Muscle layer of duodenum (tissue), 2 donors: ENCODE measurements around the gene MYO5A.
A peak's percentile ranks its signal among the peaks of the same experiment; 100 is the strongest.
"Not testable (repeated sequence)": the region's sequence is repeated elsewhere in the genome, so short reads cannot be mapped to it uniquely, and the experiment has no call there.

Experiments used
- H3K27ac ChIP-seq: one replicate; pipeline ENCODE4 v1.7.0; 2013; ENCODE audit warnings: mild to moderate bottlenecking, low read length
- H3K27me3 ChIP-seq: one replicate; pipeline ENCODE4 v1.7.0; 2013; ENCODE audit warnings: low read depth, mild to moderate bottlenecking, control low read depth, low read length
- H3K36me3 ChIP-seq, 2 donors: one replicate each; pipeline ENCODE4 v1.7.0; 2013; ENCODE audit warnings: low read length in 2 of 2, control low read depth in 1 of 2, mild to moderate bottlenecking in 1 of 2; ENCODE audit not compliant: insufficient read depth in 2 of 2, control insufficient read depth in 1 of 2
- H3K4me1 ChIP-seq, 2 donors: one replicate each; pipeline ENCODE4 v1.7.0; 2013; ENCODE audit warnings: low read length in 2 of 2, mild to moderate bottlenecking in 2 of 2, control low read depth in 1 of 2, moderate library complexity in 1 of 2; ENCODE audit not compliant: insufficient read depth in 2 of 2, control insufficient read depth in 1 of 2
- H3K4me3 ChIP-seq, 2 donors: one replicate each; pipeline ENCODE4 v1.7.0; 2013; ENCODE audit warnings: low read length in 2 of 2, low read depth in 1 of 2, mild to moderate bottlenecking in 1 of 2
- H3K9me3 ChIP-seq, 2 donors: one replicate each; pipeline ENCODE4 v1.7.0; 2013; ENCODE audit warnings: low read length in 2 of 2, control low read depth in 1 of 2, mild to moderate bottlenecking in 1 of 2; ENCODE audit not compliant: control insufficient read depth in 1 of 2
- donor health status: healthy.

MYO5A gene

DNA sequence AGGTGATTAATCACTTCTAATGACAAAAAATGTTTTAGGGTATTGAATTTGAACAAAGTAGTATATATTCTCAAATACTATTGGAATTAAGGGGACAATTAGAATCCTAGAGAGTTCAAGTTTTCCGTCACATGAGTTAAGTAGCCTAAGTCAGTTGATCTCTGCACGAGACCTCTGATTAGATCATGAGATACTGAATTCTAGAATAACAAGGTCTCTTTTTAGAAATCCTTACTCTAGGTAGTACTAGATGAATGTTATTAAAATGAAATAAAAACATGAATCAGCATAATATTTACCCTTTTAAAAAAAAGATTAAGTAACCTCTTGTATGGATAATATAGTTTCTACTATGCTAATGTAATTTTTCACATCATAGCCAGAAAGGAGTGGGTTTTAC, 43.4 kb downstream of the MYO5A start:
- Histone ChIP-seq H3K36me3 (no peaks in the 10 kb centered on the region), H3K9me3 (no peaks in the 10 kb centered on the region), H3K4me1 (peaks cover 0 to 4% of the 10 kb centered on the region in 2 donors), H3K27ac (no peak overlapping the region), H3K27me3 (no peaks in the 10 kb centered on the region), H3K4me3 (no peak overlapping the region)

DNA sequence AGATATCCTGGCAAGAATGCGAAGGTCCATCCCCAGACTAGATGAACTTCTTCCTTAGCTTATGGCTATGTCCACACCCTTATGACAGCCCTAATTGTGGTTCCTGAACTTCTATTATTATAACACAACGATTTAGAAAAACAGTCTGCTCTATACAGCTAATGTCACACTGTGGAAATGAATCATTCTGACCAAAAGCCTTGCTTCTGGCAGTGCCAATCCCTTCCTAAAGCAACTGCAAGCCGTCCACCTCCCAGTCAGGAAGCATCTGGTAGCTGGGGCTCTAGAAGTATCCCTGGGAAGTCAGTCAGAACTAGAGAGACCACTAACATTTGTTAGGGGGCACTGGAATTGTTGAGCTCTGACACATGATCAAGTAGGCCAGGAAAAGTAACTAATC, 45.0 kb downstream of the MYO5A start:
- Histone ChIP-seq H3K36me3 (no peaks in the 10 kb centered on the region), H3K27me3 (no peaks in the 10 kb centered on the region), H3K4me3 (no peak overlapping the region), H3K27ac (no peak overlapping the region), H3K4me1 (peaks cover 0 to 4% of the 10 kb centered on the region in 2 donors), H3K9me3 (no peaks in the 10 kb centered on the region)

DNA sequence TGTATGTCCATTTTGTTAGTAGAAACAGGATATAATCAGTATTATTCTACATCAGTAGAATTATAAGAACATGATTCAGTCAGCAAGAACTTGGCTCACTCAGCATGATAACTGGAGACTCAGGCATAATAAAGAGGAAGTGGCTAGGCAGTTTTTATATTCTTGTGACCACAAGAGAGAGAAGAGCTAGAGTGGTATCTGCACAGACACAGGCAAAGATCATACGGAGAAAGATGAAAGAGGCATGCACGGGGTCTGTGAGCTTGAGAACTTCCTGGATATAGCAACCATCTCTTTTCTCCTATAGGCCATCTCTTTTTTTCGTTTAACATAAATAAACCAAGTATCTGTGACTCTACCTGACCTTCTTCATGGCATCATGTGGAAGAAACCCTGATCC, 46.8 kb downstream of the MYO5A start:
- peak overlapping the region; percentile 58 for H3K27ac ChIP-seq

DNA sequence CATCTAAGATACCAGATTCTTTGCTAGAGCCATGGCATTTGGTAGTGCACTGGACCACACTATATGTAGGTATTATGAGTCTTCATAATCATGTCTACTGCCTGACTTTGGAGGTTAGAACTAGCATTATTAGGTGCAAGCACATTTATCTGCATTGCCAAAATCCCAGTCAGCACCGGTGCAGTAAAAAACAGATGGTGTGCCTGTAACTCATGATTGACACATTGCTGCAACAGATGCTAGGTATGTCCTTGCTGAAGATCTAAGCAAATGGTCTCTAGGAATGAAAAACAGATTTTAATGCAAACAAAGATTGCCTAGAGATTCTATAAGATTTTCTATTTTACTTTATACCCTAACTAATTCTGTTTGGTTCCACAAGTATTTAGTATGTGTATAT, 47.7 kb downstream of the MYO5A start:
- no peak overlapping the region for H3K27ac ChIP-seq
- no peak overlapping the region for H3K4me3 ChIP-seq
- no peaks in the 10 kb centered on the region for H3K27me3 ChIP-seq
- H3K36me3 ChIP-seq: no peaks in the 10 kb centered on the region
- no peaks in the 10 kb centered on the region for H3K9me3 ChIP-seq
- H3K4me1 ChIP-seq: peaks cover 0 to 4% of the 10 kb centered on the region in 2 donors

More for the DNA sequence above, 46.8 kb downstream of the MYO5A start:
- no peak overlapping the region for H3K4me3 ChIP-seq
- peaks cover 0 to 4% of the 10 kb centered on the region in 2 donors for H3K4me1 ChIP-seq
- no peaks in the 10 kb centered on the region for H3K9me3 ChIP-seq
- H3K27me3 ChIP-seq: no peaks in the 10 kb centered on the region
- no peaks in the 10 kb centered on the region for H3K36me3 ChIP-seq

DNA sequence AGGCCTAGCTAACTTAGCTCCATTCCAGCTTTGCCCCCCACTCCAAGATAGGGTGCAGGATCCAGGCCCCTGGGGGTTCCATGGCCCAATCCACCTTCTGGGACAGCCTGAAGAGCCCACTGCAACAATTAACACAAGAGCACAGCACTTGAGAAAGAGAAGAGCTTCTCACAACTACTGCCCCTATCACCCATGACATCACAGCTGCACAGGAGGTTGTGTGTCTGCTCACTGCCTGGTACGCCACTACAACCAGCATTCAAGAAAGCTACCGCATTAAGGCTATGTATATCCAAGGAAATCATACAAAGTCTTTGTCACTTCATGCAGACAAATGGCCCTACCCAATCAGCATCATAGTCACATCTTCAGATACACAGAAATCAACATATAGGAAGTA, 62.0 kb downstream of the MYO5A start:
- Histone ChIP-seq H3K4me3 (no peak overlapping the region), H3K36me3 (no peaks in the 10 kb centered on the region), H3K27ac (no peak overlapping the region), H3K9me3 (no peaks in the 10 kb centered on the region), H3K27me3 (no peaks in the 10 kb centered on the region), H3K4me1 (no peaks in the 10 kb centered on the region)

DNA sequence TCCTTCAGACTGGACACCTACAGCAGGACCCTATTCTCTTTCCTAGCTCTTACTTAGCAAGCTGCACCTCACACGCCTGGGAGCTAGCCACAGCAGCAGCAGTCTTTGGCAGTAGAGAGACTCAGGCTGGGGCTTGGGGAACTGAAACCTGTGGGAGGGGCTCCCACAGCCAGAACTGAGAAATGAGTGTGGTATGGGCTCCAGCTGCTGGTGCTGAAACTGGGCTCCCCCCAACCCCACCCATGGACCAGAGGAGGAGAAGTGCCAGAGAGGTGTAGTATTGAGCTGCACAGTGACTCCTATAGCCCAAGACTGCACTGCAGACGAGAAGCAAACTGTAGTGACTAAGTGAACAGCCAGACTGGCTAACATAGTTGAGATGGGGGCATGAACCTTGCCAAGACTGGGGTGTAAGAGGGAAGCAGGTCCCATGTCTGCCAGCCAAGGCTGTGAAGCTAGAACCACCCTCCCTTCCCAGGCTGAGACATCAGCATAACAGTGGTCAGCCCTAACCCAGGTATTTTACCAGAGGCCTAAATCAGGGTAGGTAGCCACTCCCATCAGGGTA, 62.5 kb downstream of the MYO5A start:
- Histone ChIP-seq H3K4me1 (no peaks in the 10 kb centered on the region), H3K4me3 (no peak overlapping the region), H3K36me3 (no peaks in the 10 kb centered on the region), H3K9me3 (no peaks in the 10 kb centered on the region), H3K27ac (no peak overlapping the region), H3K27me3 (no peaks in the 10 kb centered on the region)

DNA sequence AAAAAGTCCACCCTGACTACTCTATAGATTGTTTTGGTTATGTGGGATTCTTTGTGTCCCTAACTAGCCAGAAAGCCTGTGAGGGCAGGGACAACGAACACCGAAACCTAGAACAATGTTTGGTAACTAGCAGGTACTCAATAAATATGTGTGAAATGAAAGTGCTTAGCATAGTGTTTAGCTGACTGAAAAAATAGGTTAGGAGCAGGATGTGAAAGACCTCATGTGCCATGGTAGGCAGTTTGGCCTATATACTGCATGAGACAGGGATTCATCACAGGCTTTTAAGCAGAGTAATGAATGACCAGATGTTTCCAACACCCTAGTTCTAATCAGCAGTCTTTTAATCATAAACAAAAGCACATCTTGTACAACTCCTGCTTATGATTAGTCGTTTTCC, 64.2 kb downstream of the MYO5A start:
- Histone ChIP-seq H3K9me3 (no peaks in the 10 kb centered on the region), H3K4me1 (no peaks in the 10 kb centered on the region), H3K27me3 (no peaks in the 10 kb centered on the region), H3K4me3 (no peak overlapping the region), H3K27ac (peak overlapping the region; percentile 16), H3K36me3 (no peaks in the 10 kb centered on the region)

DNA sequence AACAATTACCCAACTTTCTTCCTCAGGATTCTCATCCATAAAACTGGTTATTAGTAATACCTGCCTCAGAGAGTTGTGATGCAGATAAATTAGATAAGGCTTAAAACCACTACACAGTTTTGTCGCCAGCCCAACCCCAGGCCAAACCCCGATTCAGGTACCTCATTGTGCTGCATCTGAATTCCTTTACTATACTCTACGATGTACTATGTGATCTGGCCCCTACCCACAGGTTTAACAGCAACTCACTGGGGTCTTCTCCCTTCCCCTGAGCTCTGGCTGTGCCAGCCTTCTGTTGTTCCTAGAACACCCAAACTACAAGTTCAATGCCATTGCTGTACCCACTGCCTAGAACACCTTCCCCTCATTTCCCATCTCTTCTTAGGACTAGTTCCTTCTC, 64.6 kb downstream of the MYO5A start:
- no peaks in the 10 kb centered on the region for H3K27me3 ChIP-seq
- H3K36me3 ChIP-seq: no peaks in the 10 kb centered on the region
- no peaks in the 10 kb centered on the region for H3K9me3 ChIP-seq
- H3K27ac ChIP-seq: peak overlapping the region; percentile 16
- H3K4me1 ChIP-seq: no peaks in the 10 kb centered on the region
- no peak overlapping the region for H3K4me3 ChIP-seq

DNA sequence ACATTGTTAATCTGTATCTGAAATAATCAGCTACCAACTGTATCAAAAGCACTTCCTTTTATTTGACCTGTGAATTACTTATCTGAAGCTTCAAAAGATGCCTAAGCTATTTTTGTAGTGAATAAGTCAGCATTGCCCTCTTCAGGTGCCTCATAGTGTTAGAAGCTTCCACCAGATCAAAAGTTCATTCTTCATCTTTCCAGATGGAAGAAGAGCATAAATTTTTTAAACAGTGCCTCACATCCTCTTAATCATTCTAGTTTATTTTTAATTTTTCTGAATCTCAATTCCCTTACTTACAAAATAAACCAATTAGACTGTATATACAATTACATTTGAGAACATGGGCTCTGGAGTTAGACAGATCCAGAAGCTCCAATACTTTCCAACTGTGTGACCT, 65.0 kb downstream of the MYO5A start:
- Histone ChIP-seq H3K4me3 (no peak overlapping the region), H3K9me3 (no peaks in the 10 kb centered on the region), H3K27ac (peak overlapping the region; percentile 16)

DNA sequence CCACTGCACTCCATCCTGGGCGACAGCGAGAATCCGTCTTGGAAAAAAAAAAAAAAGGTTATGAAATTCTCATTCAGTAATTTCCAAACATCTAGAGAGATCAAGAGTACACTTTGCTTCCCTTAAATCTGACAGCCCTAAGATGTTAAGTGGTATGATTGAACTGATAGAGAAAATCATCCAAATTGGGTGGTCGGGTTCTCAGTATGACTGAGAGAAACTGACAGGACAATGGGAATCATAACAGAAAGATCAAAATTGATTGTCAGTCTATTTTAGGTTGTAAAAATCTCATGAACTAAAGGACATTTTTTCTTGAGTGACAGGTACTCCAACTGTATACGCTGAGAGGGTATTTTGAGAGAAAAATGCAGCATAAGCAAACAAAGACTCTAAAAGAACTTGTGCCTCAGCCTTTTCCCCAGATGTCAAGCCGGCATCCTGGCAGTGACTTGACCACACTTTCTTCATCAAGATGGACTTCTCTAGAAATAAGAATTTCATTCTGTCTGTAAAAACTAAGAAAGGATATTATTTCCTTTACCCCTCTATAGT, 65.8 kb downstream of the MYO5A start:
- no peaks in the 10 kb centered on the region for H3K4me1 ChIP-seq
- no peaks in the 10 kb centered on the region for H3K36me3 ChIP-seq
- no peak overlapping the region for H3K4me3 ChIP-seq
- no peaks in the 10 kb centered on the region for H3K27me3 ChIP-seq
- H3K27ac ChIP-seq: no peak overlapping the region
- H3K9me3 ChIP-seq: no peaks in the 10 kb centered on the region

More for the DNA sequence above, 65.0 kb downstream of the MYO5A start:
- Histone ChIP-seq H3K4me1 (no peaks in the 10 kb centered on the region), H3K27me3 (no peaks in the 10 kb centered on the region), H3K36me3 (no peaks in the 10 kb centered on the region)

DNA sequence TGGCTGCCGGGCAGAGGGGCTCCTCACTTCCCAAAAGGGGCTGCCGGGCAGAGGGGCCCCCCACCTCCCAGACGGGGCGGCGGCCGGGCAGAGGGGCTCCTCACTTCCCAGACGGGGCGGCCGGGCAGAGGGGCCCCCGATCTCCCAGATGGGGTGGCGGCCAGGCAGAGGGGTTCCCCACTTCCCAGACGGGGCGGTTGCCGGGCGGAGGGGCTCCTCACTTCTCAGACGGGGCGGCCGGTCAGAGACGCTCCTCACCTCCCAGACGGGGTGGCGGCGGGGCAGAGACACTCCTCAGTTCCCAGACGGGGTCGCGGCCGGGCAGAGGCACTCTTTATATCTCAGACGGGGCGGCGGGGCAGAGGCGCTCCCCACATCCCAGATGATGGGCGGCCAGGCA, 69.0 kb downstream of the MYO5A start:
- H3K27ac ChIP-seq, H3K4me3 ChIP-seq, H3K9me3 ChIP-seq, H3K27me3 ChIP-seq, H3K4me1 ChIP-seq, H3K36me3 ChIP-seq: not testable (repeated sequence)

DNA sequence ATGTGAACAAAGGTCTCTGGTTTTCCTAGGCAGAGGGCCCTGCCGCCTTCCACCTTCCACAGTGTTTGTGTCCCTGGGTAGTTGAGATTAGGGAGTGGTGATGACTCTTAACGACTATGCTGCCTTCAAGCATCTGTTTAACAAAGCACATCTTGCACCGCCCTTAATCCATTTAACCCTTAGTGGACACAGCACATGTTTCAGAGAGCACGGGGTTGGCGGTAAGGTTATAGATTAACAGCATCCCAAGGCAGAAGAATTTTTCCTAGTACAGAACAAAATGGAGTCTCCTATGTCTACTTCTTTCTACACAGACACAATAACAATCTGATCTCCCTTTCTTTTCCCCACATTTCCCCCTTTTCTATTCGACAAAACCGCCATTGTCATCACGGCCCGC, 69.4 kb downstream of the MYO5A start:
- H3K27me3 ChIP-seq, H3K4me3 ChIP-seq, H3K9me3 ChIP-seq: not testable (repeated sequence)

More for the DNA sequence above, 69.4 kb downstream of the MYO5A start:
- not testable (repeated sequence) for H3K27ac ChIP-seq, H3K36me3 ChIP-seq, H3K4me1 ChIP-seq
